A549 (cell line): Measurements from ENCODE around the gene ADCY6. TPM values are rescaled to one million over a fixed set of nuclear protein-coding genes. Genes with fewer than 3 reads are reported as not detected.

Experiments used
- ATAC-seq, 2 experiments: fragments of 200-7000 bp in 1 of 2; fragments of >200 bp in 1 of 2; cut with Nextera tagmentation in 1 of 2; cut with Tn5 transposase in 1 of 2; 3 replicates each; pipeline versions ENCODE4 v1.8.0 to v1.9.1; 2018 to 2020; ENCODE audit warnings: mild to moderate bottlenecking in 1 of 2, moderate library complexity in 1 of 2
- CTCF ChIA-PET: fragments of 300-600 bp; sonication (Branson Sonifier 250); formaldehyde crosslinking; extraction: SDS; loops from one replicate; lab custom pipeline; 2021; ENCODE audit warnings: antibody characterized with exemption, inconsistent platforms; lab: Yijun Ruan, JAX
- POLR2A ChIA-PET: fragments of 350-600 bp; formaldehyde crosslinking; extraction: SDS; loops from one replicate; lab custom pipeline; 2021; ENCODE audit warnings: antibody characterized with exemption, inconsistent platforms; lab: Yijun Ruan, JAX
- DNase-seq, 2 experiments: peaks; one replicate each; pipeline versions ENCODE4 v3.0.0 to v3.0.0-alpha.2; 2011 to 2016; ENCODE audit warnings: low read depth in 1 of 2, low spot score in 1 of 2
- FAIRE-seq: peaks from 2 replicates; lab custom pipeline; 2011; peaks lifted over from hg19 to GRCh38; lab: Jason Lieb, UNC
- H3K27ac ChIP-seq, 2 experiments: fragments of >200 bp; sonication (Bioruptor Twin); formaldehyde crosslinking; 3 replicates each; pipeline ENCODE4 v1.5.1; 2016 to 2017
- H3K4me1 ChIP-seq: fragments of >200 bp; sonication (Bioruptor Twin); formaldehyde crosslinking; 3 replicates; pipeline ENCODE4 v1.6.1; 2016
- H3K4me2 ChIP-seq: fragments of >200 bp; sonication (Bioruptor Twin); formaldehyde crosslinking; 3 replicates; pipeline ENCODE4 v1.6.1; 2016
- H3K4me3 ChIP-seq: fragments of >200 bp; sonication (Bioruptor Twin); formaldehyde crosslinking; 3 replicates; pipeline ENCODE4 v1.5.1; 2016
- H3K9me3 ChIP-seq: fragments of >200 bp; sonication (Bioruptor Twin); formaldehyde crosslinking; 3 replicates; pipeline ENCODE4 v1.6.1; 2016
- BHLHE40 ChIP-seq: IDR thresholded peaks from 2 replicates; pipeline ENCODE4 v1.6.1; 2012; ENCODE audit warnings: low read depth, low read length, inconsistent platforms
- CBX2 ChIP-seq: fragments of 200-600 bp; sonication (generic); IDR thresholded peaks from 2 replicates; pipeline ENCODE4 v1.6.1; 2016; ENCODE audit warnings: low read depth, mild to moderate bottlenecking, borderline replicate concordance
- CBX8 ChIP-seq: fragments of 200-600 bp; sonication (generic); IDR thresholded peaks from 2 replicates; pipeline ENCODE4 v1.6.1; 2016
- CEBPB ChIP-seq, 2 experiments: fragments of >200 bp in 1 of 2; sonication (Bioruptor Twin) in 1 of 2; formaldehyde crosslinking in 1 of 2; IDR thresholded peaks; 2 replicates each; pipeline ENCODE4 v1.6.1; 2012 to 2016
- CHD4 ChIP-seq: fragments of 200-600 bp; sonication (generic); IDR thresholded peaks from 2 replicates; pipeline ENCODE4 v1.6.1; 2016; ENCODE audit warnings: antibody characterized with exemption, mild to moderate bottlenecking, borderline replicate concordance
- FOSB ChIP-seq: fragments of 250-450 bp; sonication (Bioruptor Pico); IDR thresholded peaks from 2 replicates; pipeline ENCODE4 v1.5.0; 2020; ENCODE audit warnings: mild to moderate bottlenecking, moderate library complexity
- FOSL2 ChIP-seq, 2 experiments: fragments of 450-650 bp in 1 of 2; fragments of >200 bp in 1 of 2; sonication (Bioruptor Twin) in 1 of 2; formaldehyde crosslinking; IDR thresholded peaks; 2 replicates each; pipeline versions ENCODE4 v1.5.0 to v1.6.1; 2016 to 2020; ENCODE audit warnings: mild to moderate bottlenecking in 1 of 2, moderate library complexity in 1 of 2
- GATA3 ChIP-seq: IDR thresholded peaks from 2 replicates; pipeline ENCODE4 v1.6.1; 2012; ENCODE audit warnings: borderline replicate concordance
- HEYL ChIP-seq: fragments of 250-450 bp; sonication (Bioruptor Pico); IDR thresholded peaks from 2 replicates; pipeline ENCODE4 v1.8.0; 2021; ENCODE audit warnings: mild to moderate bottlenecking, moderate library complexity
- HOXB13 ChIP-seq: fragments of 250-450 bp; sonication (Bioruptor Pico); IDR thresholded peaks from 2 replicates; pipeline ENCODE4 v1.5.0; 2020; ENCODE audit warnings: low read depth, mild to moderate bottlenecking, moderate library complexity
- HOXB5 ChIP-seq: fragments of 250-450 bp; sonication (Bioruptor Pico); IDR thresholded peaks from 2 replicates; pipeline ENCODE4 v1.5.0; 2020; ENCODE audit warnings: mild to moderate bottlenecking, moderate library complexity
- MAZ ChIP-seq: fragments of 150-350 bp; IDR thresholded peaks from 2 replicates; pipeline ENCODE4 v1.6.1; 2014; ENCODE audit warnings: antibody characterized with exemption, low read depth, low read length, borderline replicate concordance
- MYC ChIP-seq: IDR thresholded peaks from 2 replicates; pipeline ENCODE4 v1.6.1; 2012; ENCODE audit warnings: mild to moderate bottlenecking, inconsistent platforms, low read length, improper control_type of control experiment, borderline replicate concordance
- NFE2L2 ChIP-seq: fragments of 150-350 bp; conservative IDR thresholded peaks from 2 replicates; pipeline ENCODE4 v1.6.1; 2014; ENCODE audit warnings: low read length
- NR3C1 ChIP-seq: fragments of >200 bp; sonication (Bioruptor Twin); formaldehyde crosslinking; IDR thresholded peaks from 3 replicates; pipeline ENCODE4 v1.6.1; 2017
- PHF8 ChIP-seq: fragments of 200-600 bp; sonication (generic); IDR thresholded peaks from 2 replicates; pipeline ENCODE4 v1.6.1; 2016; ENCODE audit warnings: low read depth, mild to moderate bottlenecking, antibody characterized with exemption, moderate library complexity, borderline replicate concordance
- RAD21 ChIP-seq, 2 experiments: fragments of >200 bp in 1 of 2; sonication (Bioruptor Twin) in 1 of 2; formaldehyde crosslinking in 1 of 2; IDR thresholded peaks in 1 of 2; conservative IDR thresholded peaks in 1 of 2; 2 replicates in 1 of 2; 3 replicates in 1 of 2; pipeline ENCODE4 v1.6.1; 2012 to 2018; ENCODE audit warnings: inconsistent platforms in 1 of 2
- RFX5 ChIP-seq: fragments of 450-650 bp; IDR thresholded peaks from 2 replicates; pipeline ENCODE4 v1.7.1; 2014; ENCODE audit warnings: antibody characterized with exemption, mild to moderate bottlenecking, moderate library complexity
- TFCP2L1 ChIP-seq: fragments of 250-450 bp; sonication (Bioruptor Pico); IDR thresholded peaks from 2 replicates; pipeline ENCODE4 v1.5.0; 2021; ENCODE audit warnings: mild to moderate bottlenecking
- TP53 ChIP-seq: fragments of 250-450 bp; sonication (Bioruptor Pico); IDR thresholded peaks from 2 replicates; pipeline ENCODE4 v1.5.0; 2021; ENCODE audit warnings: mild to moderate bottlenecking, moderate library complexity
- ZFP36 ChIP-seq: fragments of 450-650 bp; IDR thresholded peaks from 2 replicates; pipeline ENCODE4 v1.6.1; 2014; ENCODE audit warnings: borderline replicate concordance; ENCODE audit not compliant: partially characterized antibody
- ZSCAN20 ChIP-seq: fragments of 250-450 bp; sonication (Bioruptor Pico); IDR thresholded peaks from 2 replicates; pipeline ENCODE4 v1.8.0; 2022; ENCODE audit warnings: mild to moderate bottlenecking, moderate library complexity
- WGBS: methylation state at CpG from one replicate; pipeline ENCODE4 v1.1.6; 2017; ENCODE audit errors: missing lambda C conversion rate; 5-methylcytosine and 5-hydroxymethylcytosine counted together
- polyA plus RNA-seq, 4 experiments: library from polyadenylated mRNA; depleted of rRNA in 3 of 4; stranded (reverse); fragments of >200 nt; fragmentation: RNase III in 1 of 4; extraction: RNeasy Plus Mini Kit Qiagen cat#74134 plus additional on column Dnase treatment in 1 of 4; gene quantifications; 2 replicates in 3 of 4; 3 replicates in 1 of 4; pipeline ENCODE4 v1.2.3, GENCODE V29; 2011 to 2017
- TF ChIP-seq, protein P1 (sequence below): fragments of 250-450 bp; sonication (Bioruptor Pico); IDR thresholded peaks from 2 replicates; pipeline ENCODE4 v1.5.0; 2021; ENCODE audit warnings: mild to moderate bottlenecking, moderate library complexity, borderline replicate concordance
- TF ChIP-seq, protein P2 (sequence below): fragments of >200 bp; sonication (Bioruptor Twin); formaldehyde crosslinking; IDR thresholded peaks from 2 replicates; pipeline ENCODE4 v1.6.1; 2016
- TF ChIP-seq, protein P3 (sequence below): IDR thresholded peaks from 2 replicates; pipeline ENCODE4 v1.6.1; 2012
- TF ChIP-seq, protein P4 (sequence below): IDR thresholded peaks from 2 replicates; pipeline ENCODE4 v1.6.1; 2012

Gene ADCY6
- polyA plus RNA-seq, 2 of the 4 experiments (the other 2 are of a cell fraction), result 16.3 to 20.8 TPM

DNA sequence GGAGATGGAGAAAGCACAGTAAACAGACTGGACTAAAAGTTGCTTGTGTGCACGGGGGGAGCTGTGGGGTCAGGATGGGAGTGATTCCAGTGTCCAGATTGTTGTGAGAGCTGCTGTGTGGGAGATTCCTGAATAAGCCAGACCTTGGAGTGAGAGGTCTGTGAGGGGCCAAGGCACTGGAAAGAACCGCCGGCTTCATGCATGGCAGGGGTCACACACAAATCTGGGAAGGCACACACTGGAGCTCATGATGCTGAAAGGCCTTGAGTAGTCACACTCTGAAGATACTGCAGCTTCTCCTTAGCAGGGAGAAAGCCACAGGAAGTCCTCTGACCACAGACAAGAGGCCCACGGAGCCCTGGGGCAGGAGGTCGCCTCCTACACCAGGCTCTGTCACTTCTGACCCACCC is 23.1 kb downstream of the ADCY6 start:
- no peaks in the 10 kb centered on the region for H3K9me3 ChIP-seq
- no peak overlapping the region for H3K4me2 ChIP-seq
- no peak for FAIRE-seq
- H3K27ac ChIP-seq, result no peak overlapping the region
- DNase-seq, result no peak
- WGBS, result 85% methylated on average over 5 of the region's 5 CpGs
- ATAC-seq, result no peak
- H3K4me3 ChIP-seq, result no peak overlapping the region
- ChIA-PET POLR2A (no interaction called here), CTCF (interaction anchor here (0.6 to 9.0 kb wide), 11 partner anchors 13 to 64 kb away, joined by 3 to 82 read pairs (median 4); no protein-coding TSS in a partner anchor)
- no peak for TF ChIP-seq TFCP2L1 (CRISPR knock-in tag)
- no peak for TF ChIP-seq BHLHE40
- no peak for TF ChIP-seq CEBPB (IDR thresholded peaks at IDR 0.05)
- no peak for TF ChIP-seq PHF8
- TF ChIP-seq, protein P1, sequence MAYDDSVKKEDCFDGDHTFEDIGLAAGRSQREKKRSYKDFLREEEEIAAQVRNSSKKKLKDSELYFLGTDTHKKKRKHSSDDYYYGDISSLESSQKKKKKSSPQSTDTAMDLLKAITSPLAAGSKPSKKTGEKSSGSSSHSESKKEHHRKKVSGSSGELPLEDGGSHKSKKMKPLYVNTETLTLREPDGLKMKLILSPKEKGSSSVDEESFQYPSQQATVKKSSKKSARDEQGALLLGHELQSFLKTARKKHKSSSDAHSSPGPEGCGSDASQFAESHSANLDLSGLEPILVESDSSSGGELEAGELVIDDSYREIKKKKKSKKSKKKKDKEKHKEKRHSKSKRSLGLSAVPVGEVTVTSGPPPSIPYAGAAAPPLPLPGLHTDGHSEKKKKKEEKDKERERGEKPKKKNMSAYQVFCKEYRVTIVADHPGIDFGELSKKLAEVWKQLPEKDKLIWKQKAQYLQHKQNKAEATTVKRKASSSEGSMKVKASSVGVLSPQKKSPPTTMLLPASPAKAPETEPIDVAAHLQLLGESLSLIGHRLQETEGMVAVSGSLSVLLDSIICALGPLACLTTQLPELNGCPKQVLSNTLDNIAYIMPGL (CRISPR knock-in tag), result no peak
- no peak for TF ChIP-seq FOSL2 (IDR thresholded peaks at IDR 0.05)
- no peak for TF ChIP-seq FOSL2 (CRISPR knock-in tag; IDR thresholded peaks at IDR 0.05)
- no peak for TF ChIP-seq ZSCAN20 (CRISPR knock-in tag)
- no peak for TF ChIP-seq HOXB5 (CRISPR knock-in tag)
- TF ChIP-seq RFX5, result no peak
- TF ChIP-seq, protein P2, sequence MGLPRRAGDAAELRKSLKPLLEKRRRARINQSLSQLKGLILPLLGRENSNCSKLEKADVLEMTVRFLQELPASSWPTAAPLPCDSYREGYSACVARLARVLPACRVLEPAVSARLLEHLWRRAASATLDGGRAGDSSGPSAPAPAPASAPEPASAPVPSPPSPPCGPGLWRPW, result no peak
- TF ChIP-seq, protein P3, sequence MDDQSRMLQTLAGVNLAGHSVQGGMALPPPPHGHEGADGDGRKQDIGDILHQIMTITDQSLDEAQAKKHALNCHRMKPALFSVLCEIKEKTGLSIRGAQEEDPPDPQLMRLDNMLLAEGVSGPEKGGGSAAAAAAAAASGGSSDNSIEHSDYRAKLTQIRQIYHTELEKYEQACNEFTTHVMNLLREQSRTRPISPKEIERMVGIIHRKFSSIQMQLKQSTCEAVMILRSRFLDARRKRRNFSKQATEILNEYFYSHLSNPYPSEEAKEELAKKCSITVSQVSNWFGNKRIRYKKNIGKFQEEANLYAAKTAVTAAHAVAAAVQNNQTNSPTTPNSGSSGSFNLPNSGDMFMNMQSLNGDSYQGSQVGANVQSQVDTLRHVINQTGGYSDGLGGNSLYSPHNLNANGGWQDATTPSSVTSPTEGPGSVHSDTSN, result no peak
- TF ChIP-seq, protein P4, sequence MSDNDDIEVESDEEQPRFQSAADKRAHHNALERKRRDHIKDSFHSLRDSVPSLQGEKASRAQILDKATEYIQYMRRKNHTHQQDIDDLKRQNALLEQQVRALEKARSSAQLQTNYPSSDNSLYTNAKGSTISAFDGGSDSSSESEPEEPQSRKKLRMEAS, result no peak
- TF ChIP-seq NFE2L2, result no peak
- TF ChIP-seq, all 56 proteins: peak for 0
- no peaks in the 10 kb centered on the region for H3K4me1 ChIP-seq

DNA sequence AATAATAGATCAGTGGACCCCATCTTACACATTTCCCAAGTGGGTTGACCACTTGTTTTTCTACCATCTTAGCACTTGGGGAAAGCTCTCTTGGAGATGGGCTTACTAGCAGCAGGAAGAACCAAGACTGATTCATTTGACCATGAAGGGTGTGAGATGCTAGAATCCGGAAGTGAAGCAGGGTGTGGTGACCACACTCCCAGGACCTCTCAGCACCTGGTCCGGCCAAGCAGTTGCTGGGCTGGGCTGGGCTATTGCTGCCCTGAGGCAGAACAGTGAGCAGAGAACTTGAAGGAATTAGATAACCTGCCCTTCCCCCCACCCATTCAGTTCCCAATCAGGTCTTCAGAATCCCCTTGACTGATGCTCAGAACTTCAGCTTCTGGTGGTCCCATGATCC is 24.4 kb downstream of the ADCY6 start:
- FAIRE-seq, result no peak
- no peak overlapping the region for H3K27ac ChIP-seq
- no peak for ATAC-seq
- no peak for DNase-seq
- 83% methylated on average over 2 of the region's 2 CpGs for WGBS
- ChIA-PET CTCF (interaction anchor here (1.5 to 9.0 kb wide), 5 partner anchors 11 to 65 kb away, joined by 4 to 82 read pairs (median 6); no protein-coding TSS in a partner anchor), POLR2A (no interaction called here)
- H3K4me2 ChIP-seq, result no peak overlapping the region
- no peaks in the 10 kb centered on the region for H3K9me3 ChIP-seq
- TF ChIP-seq HOXB5 (CRISPR knock-in tag) (no peak), FOSB (CRISPR knock-in tag) (no peak), ZFP36 (no peak), ZSCAN20 (CRISPR knock-in tag) (no peak), CBX8 (no peak), CHD4 (no peak), MAZ (no peak), CBX2 (no peak), NR3C1 (no peak), RAD21 (conservative IDR thresholded peaks at IDR 0.05 in 1 of 2, IDR thresholded peaks at IDR 0.05 in 1 of 2) (no peak), HEYL (CRISPR knock-in tag) (no peak), MYC (no peak), RFX5 (no peak), GATA3 (no peak), TP53 (CRISPR knock-in tag) (no peak), HOXB13 (no peak), TFCP2L1 (CRISPR knock-in tag) (no peak)
- TF ChIP-seq, protein P3, result no peak
- no peaks in the 10 kb centered on the region for H3K4me1 ChIP-seq
- no peak overlapping the region for H3K4me3 ChIP-seq
